HL-60 (cell line): ENCODE measurements around the gene KCNH1.
"Not testable (repeated sequence)": the region's sequence is repeated elsewhere in the genome, so short reads cannot be mapped to it uniquely, and the experiment has no call there.

Source experiments
- DNase-seq, 2 experiments: peaks; one replicate each; pipeline ENCODE4 v3.0.0-alpha.2; 2010 to 2020; ENCODE audit warnings: low read depth in 1 of 2, low spot score in 1 of 2
- H3K27ac ChIP-seq: fragments of 250-450 bp; sonication (Bioruptor Pico); replicated peaks from 2 replicates; pipeline ENCODE4 v1.5.1; 2020; ENCODE audit warnings: mild to moderate bottlenecking, moderate library complexity
- H3K27me3 ChIP-seq: fragments of 250-450 bp; sonication (Bioruptor Pico); 2 replicates; pipeline ENCODE4 v1.5.1; 2021; ENCODE audit warnings: mild to moderate bottlenecking, moderate library complexity; ENCODE audit not compliant: insufficient read depth, poor library complexity, severe bottlenecking
- H3K4me3 ChIP-seq: replicated peaks from 2 replicates; pipeline ENCODE4 v1.5.1; 2011; ENCODE audit warnings: mild to moderate bottlenecking, control low read depth, low read length; ENCODE audit not compliant: insufficient read depth
- CTCF ChIP-seq: IDR thresholded peaks from one replicate; pipeline ENCODE4 v1.5.1; 2011; ENCODE audit warnings: low read length, control low read depth, inconsistent platforms; ENCODE audit not compliant: insufficient read depth
- GABPA ChIP-seq: IDR thresholded peaks from 2 replicates; pipeline ENCODE4 v1.6.1; 2012; ENCODE audit warnings: low read depth
- POLR2AphosphoS5 ChIP-seq: IDR thresholded peaks from 2 replicates; pipeline ENCODE4 v1.6.1; 2012; ENCODE audit warnings: low read depth
- REST ChIP-seq: IDR thresholded peaks from 2 replicates; pipeline ENCODE4 v1.6.1; 2012; ENCODE audit warnings: low read depth; ENCODE audit not compliant: insufficient replicate concordance
- SPI1 ChIP-seq: IDR thresholded peaks from 2 replicates; pipeline ENCODE4 v1.6.1; 2012; ENCODE audit warnings: low read depth, mild to moderate bottlenecking, borderline replicate concordance

KCNH1 gene

GRCh38 chr1:211009944-211010343 is 124.0 kb downstream of the KCNH1 start:
- no peak overlapping the region for H3K4me3 ChIP-seq
- no peak overlapping the region for H3K27ac ChIP-seq
- no peak for DNase-seq
- no peak for TF ChIP-seq CTCF
- TF ChIP-seq SPI1, result no peak
- no peak for TF ChIP-seq POLR2AphosphoS5
- TF ChIP-seq REST, result no peak
- TF ChIP-seq GABPA, result no peak
- no peaks in the 10 kb centered on the region for H3K27me3 ChIP-seq

DNA sequence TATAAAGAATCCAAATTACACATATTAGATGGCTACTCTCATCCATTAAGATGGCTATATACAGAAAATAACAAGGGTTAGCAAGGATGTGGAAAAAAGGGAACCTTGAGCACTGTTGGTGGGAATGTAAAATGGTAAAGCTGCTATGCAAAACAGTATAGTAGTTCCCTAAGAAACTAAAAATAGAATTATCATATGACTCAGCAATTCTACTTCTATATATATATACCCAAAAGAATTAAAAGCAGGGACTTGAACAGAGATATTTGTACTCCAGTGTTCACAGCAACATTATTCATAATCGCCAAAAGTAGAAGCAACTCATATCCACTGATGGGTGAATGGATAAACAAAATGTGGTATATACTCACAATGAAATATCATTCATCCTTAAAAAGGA is 126.1 kb downstream of the KCNH1 start:
- TF ChIP-seq SPI1 (no peak), POLR2AphosphoS5 (no peak), CTCF (no peak), GABPA (no peak), REST (no peak)
- no peak for DNase-seq
- H3K27me3 ChIP-seq, result no peaks in the 10 kb centered on the region
- H3K27ac ChIP-seq, result no peak overlapping the region
- no peak overlapping the region for H3K4me3 ChIP-seq

DNA sequence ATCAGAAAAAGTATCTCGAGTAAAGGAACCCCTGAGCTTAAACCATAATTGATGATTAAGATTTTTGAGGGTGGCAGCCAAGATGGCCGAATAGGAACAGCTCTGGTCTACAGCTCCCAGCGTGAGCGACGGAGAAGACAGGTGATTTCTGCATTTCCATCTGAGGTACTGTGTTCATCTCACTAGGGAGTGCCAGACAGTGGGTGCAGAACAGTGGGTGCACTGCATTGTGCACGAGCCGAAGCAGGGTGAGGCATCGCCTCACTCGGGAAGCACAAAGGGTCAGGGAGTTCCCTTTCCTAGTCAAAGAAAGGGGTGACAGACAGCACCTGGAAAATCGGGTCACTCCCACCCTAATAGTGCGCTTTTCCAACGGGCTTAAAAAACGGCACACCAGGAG is 138.0 kb downstream of the KCNH1 start:
- not testable (repeated sequence) for DNase-seq, H3K27ac ChIP-seq

DNA sequence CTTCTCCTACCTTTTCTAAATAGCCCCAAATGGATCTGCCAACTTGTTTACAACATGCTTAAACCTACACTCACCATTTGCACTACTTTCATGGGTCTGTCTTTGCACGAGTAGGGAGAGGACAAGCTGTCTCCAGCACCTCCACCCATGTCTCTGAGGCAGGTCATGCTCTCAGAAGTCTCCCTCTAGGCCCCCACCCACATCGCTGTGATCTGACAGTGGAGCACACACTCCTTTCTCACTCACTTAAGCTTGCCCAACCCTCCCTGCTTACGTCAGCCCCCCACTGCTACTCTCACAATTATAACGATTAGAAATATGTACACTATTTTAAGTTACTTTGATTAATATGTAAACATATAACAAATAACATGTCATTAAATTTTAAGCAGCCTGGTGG is 141.1 kb downstream of the KCNH1 start:
- H3K27me3 ChIP-seq, result no peaks in the 10 kb centered on the region
- H3K4me3 ChIP-seq, result no peak overlapping the region
- no peak for TF ChIP-seq GABPA
- DNase-seq, result no peak
- H3K27ac ChIP-seq, result no peak overlapping the region

More for the DNA sequence above, 138.0 kb downstream of the KCNH1 start:
- H3K27me3 ChIP-seq, H3K4me3 ChIP-seq: not testable (repeated sequence)

GRCh38 chr1:210989905-210990304 is 144.0 kb downstream of the KCNH1 start:
- Histone ChIP-seq H3K27ac (no peak overlapping the region), H3K27me3 (no peaks in the 10 kb centered on the region), H3K4me3 (no peak overlapping the region)
- no peak for DNase-seq
- TF ChIP-seq SPI1 (no peak), REST (no peak), GABPA (no peak), CTCF (no peak), POLR2AphosphoS5 (no peak)
